H1 (cell line): ENCODE results near the gene CYP1A1. TPM values are rescaled to one million over a fixed set of nuclear protein-coding genes. Genes with fewer than 3 reads are reported as not detected.

Source experiments
- CBX5 ChIP-seq: fragments of 300-800, 300-1000 bp; sonication (generic); IDR thresholded peaks from 2 replicates; pipeline ENCODE4 v1.7.1; 2016; ENCODE audit warnings: antibody characterized with exemption, low read length, low read depth
- EZH2 ChIP-seq: fragments of 200-600 bp; sonication (generic); IDR thresholded peaks from 2 replicates; pipeline ENCODE4 v1.7.1; 2012; ENCODE audit warnings: low read depth, mild to moderate bottlenecking, moderate library complexity, low read length, inconsistent platforms; ENCODE audit not compliant: severe bottlenecking
- NRF1 ChIP-seq: IDR thresholded peaks from 2 replicates; pipeline ENCODE4 v1.6.1; 2011; ENCODE audit warnings: mild to moderate bottlenecking, low read depth, low read length, improper control_type of control experiment
- SIX5 ChIP-seq: IDR thresholded peaks from 2 replicates; pipeline ENCODE4 v1.6.1; 2011; ENCODE audit warnings: mild to moderate bottlenecking, low read depth, low read length
- polyA plus RNA-seq, 7 experiments: library from polyadenylated mRNA; depleted of rRNA in 3 of 7; stranded (reverse) in 5 of 7; unstranded in 2 of 7; fragments of >200 nt in 5 of 7; fragments of 200-250 nt in 2 of 7; gene quantifications; 1 replicate in 5 of 7; 2 replicates in 1 of 7; 4 replicates in 1 of 7; pipeline versions ENCODE4 v1.2.1 to v1.2.3, GENCODE V29; 2011 to 2013; ENCODE audit warnings: missing spikeins in 2 of 7, mixed read lengths in 2 of 7
- total RNA-seq: library from RNA; stranded (reverse); fragmentation: NEBNext Ultra II Directional; extraction: Animal tissue kit (Norgen Biotek cat#: 25700); gene quantifications from 2 replicates; pipeline ENCODE4 v1.2.1, GENCODE V29; 2021
- TF ChIP-seq, protein P1 (sequence below): IDR thresholded peaks from 2 replicates; pipeline ENCODE4 v1.6.1; 2012; ENCODE audit warnings: inconsistent platforms

The CYP1A1 gene
- total and polyA plus RNA-seq, 2 of the 8 experiments (the other 6 are each of a cell fraction or from before 2014, with no cell fraction given) = 0.32 to 0.35 TPM

DNA sequence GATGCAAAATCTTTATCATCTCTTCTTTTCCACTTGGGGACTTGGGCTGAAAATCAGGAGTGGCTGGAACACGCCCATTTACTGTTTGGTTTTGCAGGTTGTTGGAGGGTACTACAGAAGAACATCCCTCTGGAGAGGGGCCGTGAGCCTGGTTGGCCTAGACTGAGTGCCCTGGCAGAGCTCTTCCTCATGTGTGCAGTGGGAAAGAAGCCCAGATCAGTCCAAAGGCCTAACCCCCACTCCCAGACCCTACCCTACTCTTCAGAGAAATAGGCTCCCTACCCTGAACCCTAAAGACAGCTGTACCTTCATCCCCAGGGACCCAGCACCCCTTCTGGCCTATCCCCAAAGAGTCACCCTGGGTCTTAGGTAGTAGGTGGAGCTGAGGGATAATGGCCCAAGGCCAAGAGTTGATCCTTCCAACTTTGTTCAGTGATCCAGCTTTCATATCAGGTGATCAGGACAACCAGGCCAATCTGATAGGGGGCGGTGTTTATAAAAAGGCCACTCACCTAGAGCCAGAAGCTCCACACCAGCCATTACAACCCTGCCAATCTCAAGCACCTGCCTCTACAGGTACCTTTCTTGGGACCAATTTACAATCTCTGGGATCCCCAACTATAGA is 23.1 kb upstream of the CYP1A1 start, which contains the start of gene CYP1A2 (continued):
- TF ChIP-seq, protein P1, sequence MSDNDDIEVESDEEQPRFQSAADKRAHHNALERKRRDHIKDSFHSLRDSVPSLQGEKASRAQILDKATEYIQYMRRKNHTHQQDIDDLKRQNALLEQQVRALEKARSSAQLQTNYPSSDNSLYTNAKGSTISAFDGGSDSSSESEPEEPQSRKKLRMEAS = no peak
- no peak for TF ChIP-seq NRF1
- no peak for TF ChIP-seq CBX5
- no peak for TF ChIP-seq EZH2
- no peak for TF ChIP-seq SIX5
